Measurements from ENCODE around the gene PLCG2. TPM values are rescaled to one million over a fixed set of nuclear protein-coding genes. Genes with fewer than 3 reads are reported as not detected.

PLCG2 gene
- total RNA-seq: 2.1 and 10.6 TPM in 2 replicates

GRCh38 chr16:81778861-81779535 is at the start of gene PLCG2:
PLCG2 (plus strand) TSS chr16:81779291; CDS start chr16:81785990, 6,699 bp downstream.

DNA sequence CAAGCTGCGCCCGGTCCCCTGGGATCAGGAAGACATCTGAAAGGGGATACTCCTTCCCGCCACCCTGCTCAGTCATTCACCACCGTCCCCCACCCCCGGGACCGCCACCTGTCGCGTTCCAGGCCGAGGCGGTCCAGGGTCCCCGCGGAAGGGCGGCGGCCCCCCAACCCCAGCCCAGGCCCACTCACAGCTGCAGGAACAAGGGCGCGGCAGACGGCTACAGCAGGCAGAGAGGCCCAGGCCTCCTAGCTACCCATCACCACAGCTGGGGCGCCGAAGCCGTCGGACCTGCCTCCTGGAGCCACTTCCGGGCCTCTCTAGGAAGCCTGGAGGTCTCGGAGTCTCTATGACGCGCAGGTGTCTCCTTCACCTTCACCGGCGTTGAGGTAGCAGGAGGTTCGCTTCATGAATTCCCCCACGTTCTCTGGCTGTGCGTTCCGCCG is 232.1 kb downstream of the PLCG2 start, which contains the start of gene SDR42E1:
Gene SDR42E1, minus strand, starts transcription at position 272 of the 443 bp plus-strand sequence. CDS start 10,612 bp downstream, outside the sequence.

Other genes with a start within 250 kb of the PLCG2 start
- 28.5 and 37.9 TPM in 2 replicates for gene SDR42E1, start 232.2 kb downstream of the PLCG2 start, total RNA-seq